Stimulated activated CD4-positive, alpha-beta T cell treated with anti-CD3 and anti-CD28 coated beads, Interleukin-2, amount 100 ng/mL, for 4 hours (primary cell): ENCODE measurements around the gene HEATR3.

ENCODE experiments used
- DNase-seq: peaks from one replicate; pipeline ENCODE4 v3.0.0-alpha.2; 2020; ENCODE audit warnings: low read depth

HEATR3 gene

GRCh38 chr16:50065624-50066481 is at the start of gene HEATR3:
Gene HEATR3, plus strand, starts transcription at chr16:50065970. Its CDS starts 162 bp downstream, at chr16:50066132.
- DNase-seq: peak; percentile 90

GRCh38 chr16:50017553-50017952 is 48.2 kb upstream of the HEATR3 start:
- no peak for DNase-seq

- DNase-seq: no peak
These were observed 44.2 kb upstream of the HEATR3 start for GRCh38 chr16:50021544-50021943.

GRCh38 chr16:50023641-50024040 is 42.1 kb upstream of the HEATR3 start:
- DNase-seq: no peak

- no peak for DNase-seq
These were observed 41.6 kb upstream of the HEATR3 start for GRCh38 chr16:50024207-50024606.

GRCh38 chr16:50024684-50025536 is 40.9 kb upstream of the HEATR3 start, which contains the start of gene CNEP1R1:
Gene CNEP1R1, plus strand, starts transcription at chr16:50025225. Its CDS starts 91 bp downstream, at chr16:50025316.
- peak; percentile 86 for DNase-seq

GRCh38 chr16:50025537-50025931 is 40.2 kb upstream of the HEATR3 start:
- DNase-seq: peak; percentile 4

GRCh38 chr16:50027829-50028228 is 37.9 kb upstream of the HEATR3 start:
- no peak for DNase-seq

GRCh38 chr16:50035468-50035992 is 30.2 kb upstream of the HEATR3 start:
- no peak for DNase-seq

- no peak for DNase-seq
These were observed 29.3 kb upstream of the HEATR3 start for GRCh38 chr16:50036426-50036825.

- no peak for DNase-seq
These were observed 28.0 kb upstream of the HEATR3 start for GRCh38 chr16:50037662-50038220.

GRCh38 chr16:50038286-50038685 is 27.5 kb upstream of the HEATR3 start:
- no peak for DNase-seq

GRCh38 chr16:50038756-50039529 is 26.8 kb upstream of the HEATR3 start:
- no peak for DNase-seq

- no peak for DNase-seq
These were observed 25.8 kb upstream of the HEATR3 start for GRCh38 chr16:50040018-50040417.

GRCh38 chr16:50040710-50041109 is 25.1 kb upstream of the HEATR3 start:
- no peak for DNase-seq

GRCh38 chr16:50043358-50043757 is 22.4 kb upstream of the HEATR3 start:
- no peak for DNase-seq

- DNase-seq: no peak
These were observed 20.4 kb upstream of the HEATR3 start for GRCh38 chr16:50045412-50045811.

GRCh38 chr16:50046853-50047252 is 18.9 kb upstream of the HEATR3 start:
- no peak for DNase-seq

- DNase-seq: no peak
These were observed 17.9 kb upstream of the HEATR3 start for GRCh38 chr16:50047864-50048263.

- no peak for DNase-seq
These were observed 15.0 kb upstream of the HEATR3 start for GRCh38 chr16:50050802-50051201.

- no peak for DNase-seq
These were observed 9.5 kb upstream of the HEATR3 start for GRCh38 chr16:50056226-50056625.
